Stomach (tissue), 4 donors: ENCODE data around the gene F11R.

Experiments used
- CTCF ChIP-seq, 7 experiments: fragments of 450-650 bp in 4 of 7; fragments of 200-600 bp in 3 of 7; sonication (generic) in 3 of 7; IDR thresholded peaks; one replicate each; pipeline ENCODE4 v1.5.1; 2016 to 2019; ENCODE audit warnings: antibody characterized with exemption in 7 of 7, control low read depth in 2 of 7, mild to moderate bottlenecking in 1 of 7
- POLR2A ChIP-seq, 4 donors: fragments of 450-650 bp; IDR thresholded peaks; one replicate each; pipeline ENCODE4 v1.6.1; 2016; ENCODE audit warnings: antibody characterized with exemption in 4 of 4, control low read depth in 2 of 4, mild to moderate bottlenecking in 1 of 4, moderate library complexity in 1 of 4
- POLR2AphosphoS5 ChIP-seq, 3 donors: sonication (generic); formaldehyde crosslinking; IDR thresholded peaks; one replicate each; pipeline ENCODE4 v1.6.1; 2016; ENCODE audit warnings: antibody characterized with exemption in 3 of 3

GRCh38 chr1:160981584-160982411 lies 39.2 kb downstream of the F11R start:
- no peak for TF ChIP-seq POLR2A (IDR thresholded peaks at IDR 0.05)
- TF ChIP-seq CTCF (IDR thresholded peaks at IDR 0.05), result no peak
- no peak for TF ChIP-seq POLR2AphosphoS5 (IDR thresholded peaks at IDR 0.05)
